Right cardiac atrium (tissue), 5 donors: ENCODE data around the gene IFNK. TPM values are rescaled to one million over a fixed set of nuclear protein-coding genes. Genes with fewer than 3 reads are reported as not detected.

Experiments
- ATAC-seq, 2 donors: fragments of 200-7000 bp; cut with Tn5 transposase; one replicate each; pipeline versions ENCODE4 v1.8.0 to v1.9.1; 2020; ENCODE audit warnings: moderate library complexity in 2 of 2, mild to moderate bottlenecking in 1 of 2
- DNase-seq, 3 donors: peaks; one replicate each; pipeline ENCODE4 v3.0.0-alpha.2; 2020
- H3K27ac ChIP-seq: one replicate; pipeline ENCODE4 v1.5.1; 2013; ENCODE audit warnings: mild to moderate bottlenecking, low read length, control low read depth, moderate library complexity
- H3K27me3 ChIP-seq: one replicate; pipeline ENCODE4 v1.6.1; 2013; ENCODE audit not compliant: control insufficient read depth, insufficient read depth
- H3K4me1 ChIP-seq: one replicate; pipeline ENCODE4 v1.6.1; 2013; ENCODE audit warnings: low read length; ENCODE audit not compliant: control insufficient read depth, insufficient read depth
- H3K4me3 ChIP-seq: one replicate; pipeline ENCODE4 v1.5.1; 2013; ENCODE audit warnings: low read length, control low read depth
- H3K9me3 ChIP-seq: one replicate; pipeline ENCODE4 v1.6.1; 2013; ENCODE audit warnings: low read length; ENCODE audit not compliant: control insufficient read depth
- WGBS: extraction: QIAGEN DNeasy Blood & Tissue Kit; methylation state at CpG from one replicate; pipeline ENCODE4 v1.1.7; 2013; 5-methylcytosine and 5-hydroxymethylcytosine counted together
- intact Hi-C, 4 donors: fragments of 100-400 bp; cut with DNase I; formaldehyde crosslinking; loops; one replicate each; pipeline versions ENCODE4 v1.11.0 to v1.14.0; 2022 to 2023
- polyA plus RNA-seq: library from polyadenylated mRNA; stranded (reverse); fragments of 200-250 nt; gene quantifications from one replicate; pipeline ENCODE4 v1.2.3, GENCODE V29; 2013
- total RNA-seq, 4 donors: library from RNA; stranded (reverse); fragmentation: NEBNext Ultra II Directional; extraction: Animal tissue kit (Norgen Biotek cat#: 25700); gene quantifications; one replicate each; pipeline ENCODE4 v1.2.1, GENCODE V29; 2021
- donor health status: healthy with polysubstance abuse.
- donor health status: DM: no; HTN: yes; CAD: no.
- donor health status: DM: no; HTN: no; CAD: no.
- donor health status: DM: no; HTN: yes; CAD: no; lungs with severe emphysema.
- donor health status: DM: yes; HTN: yes; CAD: no.

Gene IFNK
- total and polyA plus RNA-seq, 5 donors: not detected

GRCh38 chr9:27572918-27573633, 49.0 kb downstream of the IFNK start, which contains the start of gene C9orf72:
C9orf72 (minus strand) TSS chr9:27573481; CDS start chr9:27567120, 6,361 bp downstream.
- H3K4me3 ChIP-seq: peak within 1 kb of the TSS; percentile 97
- DNase-seq: peak; percentile 81 to 93 (median 90)
- H3K4me1 ChIP-seq: no peaks in the 10 kb centered on the region
- H3K27me3 ChIP-seq: no peaks in the 10 kb centered on the region
- intact Hi-C loops: no loop called here
- H3K9me3 ChIP-seq: no peaks in the 10 kb centered on the region
- peak; percentile 97 to 98 for ATAC-seq
- WGBS: under 1% methylated on average over 72 of the region's 72 CpGs
- peak within 1 kb of the TSS; percentile 98 for H3K27ac ChIP-seq

- peak; percentile 94 to 97 (median 95) for DNase-seq
- Histone ChIP-seq H3K27me3 (no peaks in the 10 kb centered on the region), H3K9me3 (no peaks in the 10 kb centered on the region), H3K27ac (peak overlapping the region; percentile 96), H3K4me1 (no peaks in the 10 kb centered on the region), H3K4me3 (peak overlapping the region; percentile 97)
- ATAC-seq: peak; percentile 91 to 94
- intact Hi-C loops: no loop called here
- 2% methylated on average over 35 of the region's 35 CpGs for WGBS
Measured at GRCh38 chr9:27573634-27574590, 49.8 kb downstream of the IFNK start.

Other genes with a start within 250 kb of the IFNK start
- gene EQTN, start 227.1 kb upstream of the IFNK start, total RNA-seq: not detected
- not detected for gene EQTN, start 227.1 kb upstream of the IFNK start, polyA plus RNA-seq
- 1 to 10 TPM; 1.6 to 2.2 (median 2.1) TPM for gene MOB3B, start 5.5 kb downstream of the IFNK start, total RNA-seq
- 1.1 TPM for gene MOB3B, start 5.5 kb downstream of the IFNK start, polyA plus RNA-seq
- 10 to 100 TPM; 12.9 to 17.4 (median 15.9) TPM for gene C9orf72, start 49.2 kb downstream of the IFNK start, total RNA-seq
- gene C9orf72, start 49.2 kb downstream of the IFNK start, polyA plus RNA-seq: 10.0 TPM